Measurements from ENCODE around the gene CAP2. TPM values are rescaled to one million over a fixed set of nuclear protein-coding genes. Genes with fewer than 3 reads are reported as not detected.

Gene CAP2
- total and polyA plus RNA-seq, 10 donors: 0.68 to 2.8 (median 1.8) TPM

DNA sequence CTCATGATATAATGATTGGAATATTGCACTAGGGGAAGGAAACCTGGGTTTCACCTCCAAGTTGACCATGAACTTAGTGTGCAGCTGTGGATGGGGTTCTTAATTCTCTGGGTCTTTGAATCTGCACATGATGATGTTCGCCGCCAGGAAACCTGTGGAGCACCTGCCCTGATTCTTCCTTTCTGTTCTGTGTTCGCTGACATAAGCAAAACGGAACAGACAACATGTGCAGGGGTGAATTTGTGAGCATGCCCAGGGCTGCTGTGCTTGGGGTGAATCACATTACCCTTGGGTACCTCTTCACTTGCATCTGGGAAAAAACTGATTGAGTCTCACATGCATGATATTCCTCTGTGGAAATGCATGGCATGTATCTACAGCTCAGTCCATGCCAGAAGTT lies 48.8 kb downstream of the CAP2 start:
- Histone ChIP-seq H3K27me3 (replicated peaks in 1 of 7) (no peaks in the 10 kb centered on the region), H3K4me1 (no peaks in the 10 kb centered on the region), H3K9me3 (no peaks in the 10 kb centered on the region), H3K36me3 (no peaks in the 10 kb centered on the region), H3K27ac (no peak overlapping the region), H3K4me3 (no peak overlapping the region)
- WGBS, 5 donors: 63 to 90% (median 80%) methylated on average over 4 of the region's 4 CpGs
- intact Hi-C loops (cut with DNase I; ENCODE audit: low total_unique reads): no loop called here
- no peak for TF ChIP-seq POLR2A (IDR thresholded peaks at IDR 0.05)
- TF ChIP-seq, protein P1, sequence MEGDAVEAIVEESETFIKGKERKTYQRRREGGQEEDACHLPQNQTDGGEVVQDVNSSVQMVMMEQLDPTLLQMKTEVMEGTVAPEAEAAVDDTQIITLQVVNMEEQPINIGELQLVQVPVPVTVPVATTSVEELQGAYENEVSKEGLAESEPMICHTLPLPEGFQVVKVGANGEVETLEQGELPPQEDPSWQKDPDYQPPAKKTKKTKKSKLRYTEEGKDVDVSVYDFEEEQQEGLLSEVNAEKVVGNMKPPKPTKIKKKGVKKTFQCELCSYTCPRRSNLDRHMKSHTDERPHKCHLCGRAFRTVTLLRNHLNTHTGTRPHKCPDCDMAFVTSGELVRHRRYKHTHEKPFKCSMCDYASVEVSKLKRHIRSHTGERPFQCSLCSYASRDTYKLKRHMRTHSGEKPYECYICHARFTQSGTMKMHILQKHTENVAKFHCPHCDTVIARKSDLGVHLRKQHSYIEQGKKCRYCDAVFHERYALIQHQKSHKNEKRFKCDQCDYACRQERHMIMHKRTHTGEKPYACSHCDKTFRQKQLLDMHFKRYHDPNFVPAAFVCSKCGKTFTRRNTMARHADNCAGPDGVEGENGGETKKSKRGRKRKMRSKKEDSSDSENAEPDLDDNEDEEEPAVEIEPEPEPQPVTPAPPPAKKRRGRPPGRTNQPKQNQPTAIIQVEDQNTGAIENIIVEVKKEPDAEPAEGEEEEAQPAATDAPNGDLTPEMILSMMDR (IDR thresholded peaks at IDR 0.05 in 8 of 11, conservative IDR thresholded peaks at IDR 0.05 in 3 of 11): no peak
- TF ChIP-seq POLR2AphosphoS5 (IDR thresholded peaks at IDR 0.05): no peak
- no peak for DNase-seq

DNA sequence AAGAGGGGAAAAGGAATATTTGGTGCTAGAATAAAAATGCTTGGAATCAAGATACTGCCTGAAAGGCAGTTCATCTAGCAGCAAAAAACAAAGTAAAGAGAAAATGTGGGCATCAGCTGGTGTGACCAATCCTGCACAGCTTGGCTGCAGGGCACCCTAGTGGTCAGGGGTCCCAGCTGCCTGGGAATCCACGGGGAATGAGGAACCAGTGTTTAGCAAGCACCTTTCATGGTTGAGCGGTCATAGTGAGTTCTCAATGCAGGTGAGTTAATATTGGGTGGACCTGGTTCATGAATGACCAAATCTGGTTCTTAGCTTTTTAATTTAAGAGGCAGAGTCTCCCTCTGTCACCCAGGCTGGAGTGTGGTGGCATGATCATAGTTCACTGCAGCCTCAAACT lies 53.3 kb downstream of the CAP2 start:
- no peaks in the 10 kb centered on the region for H3K9me3 ChIP-seq

DNA sequence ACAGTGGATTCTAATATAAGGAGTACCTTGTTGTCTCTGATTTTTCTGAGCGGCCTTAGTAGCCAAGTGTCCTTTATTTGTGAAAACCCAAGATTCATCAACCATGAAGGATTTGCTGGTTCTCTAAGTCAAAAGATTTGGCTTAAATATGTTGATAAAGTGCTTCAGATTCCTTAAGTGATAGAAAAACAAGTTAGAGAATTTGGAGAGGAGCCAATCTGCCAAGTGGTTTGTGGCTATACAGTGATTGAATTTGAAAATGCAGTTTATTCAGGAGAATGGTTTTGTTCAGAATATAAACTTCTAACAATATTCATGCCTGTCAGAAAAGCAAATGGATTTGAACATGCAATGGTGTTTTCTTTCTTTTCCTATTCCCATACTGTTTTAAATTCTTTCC lies 54.8 kb downstream of the CAP2 start:
- TF ChIP-seq POLR2A (IDR thresholded peaks at IDR 0.05) (no peak), POLR2AphosphoS5 (IDR thresholded peaks at IDR 0.05) (no peak)
- TF ChIP-seq, protein P1 (IDR thresholded peaks at IDR 0.05 in 8 of 11, conservative IDR thresholded peaks at IDR 0.05 in 3 of 11): no peak
- no peak for DNase-seq
- Histone ChIP-seq H3K27ac (no peak overlapping the region), H3K4me1 (no peaks in the 10 kb centered on the region), H3K4me3 (no peak overlapping the region), H3K36me3 (no peaks in the 10 kb centered on the region), H3K27me3 (replicated peaks in 1 of 7) (no peaks in the 10 kb centered on the region), H3K9me3 (no peaks in the 10 kb centered on the region)
- intact Hi-C loops (cut with DNase I; ENCODE audit: low total_unique reads): no loop called here
- WGBS, 5 donors: 79 to 95% (median 89%) methylated on average over 1 of the region's 1 CpG

More for the DNA sequence above, 53.3 kb downstream of the CAP2 start:
- TF ChIP-seq, protein P1 (IDR thresholded peaks at IDR 0.05 in 8 of 11, conservative IDR thresholded peaks at IDR 0.05 in 3 of 11): no peak
- TF ChIP-seq POLR2AphosphoS5 (IDR thresholded peaks at IDR 0.05) (no peak), POLR2A (IDR thresholded peaks at IDR 0.05) (no peak)
- WGBS, 5 donors: 59 to 65% (median 62%) methylated on average over 2 of the region's 2 CpGs
- Histone ChIP-seq H3K27me3 (replicated peaks in 1 of 7) (no peaks in the 10 kb centered on the region), H3K27ac (no peak overlapping the region), H3K4me1 (no peaks in the 10 kb centered on the region), H3K4me3 (no peak overlapping the region), H3K36me3 (no peaks in the 10 kb centered on the region)
- no peak for DNase-seq
- intact Hi-C loops (cut with DNase I; ENCODE audit: low total_unique reads): no loop called here

DNA sequence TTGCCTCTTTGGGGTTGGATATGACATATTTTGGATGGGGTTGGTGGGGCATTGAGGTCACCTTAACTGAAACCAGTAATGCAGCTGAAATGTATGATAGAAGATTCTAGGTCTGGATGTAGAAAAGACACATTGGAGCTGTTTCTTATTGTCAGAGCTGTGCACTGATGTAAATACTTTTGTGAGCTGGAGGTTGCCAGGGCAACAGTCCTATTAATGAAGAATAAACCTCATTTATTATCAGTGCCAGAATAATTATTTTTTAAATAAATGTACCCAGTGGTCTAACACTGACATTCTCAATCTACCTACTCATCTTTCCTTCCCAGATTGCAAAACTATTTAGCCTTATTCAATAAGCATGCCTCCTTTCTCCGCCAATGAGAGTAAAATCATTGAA lies 57.0 kb downstream of the CAP2 start:
- intact Hi-C loops (cut with DNase I; ENCODE audit: low total_unique reads): no loop called here
- Histone ChIP-seq H3K27me3 (replicated peaks in 1 of 7) (peaks cover 0 to 5% (median 0%) of the 10 kb centered on the region in 7 donors), H3K4me3 (no peak overlapping the region), H3K9me3 (no peaks in the 10 kb centered on the region), H3K4me1 (no peaks in the 10 kb centered on the region), H3K36me3 (no peaks in the 10 kb centered on the region), H3K27ac (no peak overlapping the region)
- 79 to 97% (median 85%) methylated on average over 1 of the region's 1 CpG for WGBS, 5 donors
- no peak for DNase-seq
- TF ChIP-seq POLR2A (IDR thresholded peaks at IDR 0.05) (no peak), POLR2AphosphoS5 (IDR thresholded peaks at IDR 0.05) (no peak)
- TF ChIP-seq, protein P1 (IDR thresholded peaks at IDR 0.05 in 8 of 11, conservative IDR thresholded peaks at IDR 0.05 in 3 of 11): no peak
